ENCODE data around the gene ARSB. TPM values are rescaled to one million over a fixed set of nuclear protein-coding genes. Genes with fewer than 3 reads are reported as not detected.

Gene ARSB
- total RNA-seq, 2 donors from 2014 or later = 28.1 TPM

DNA sequence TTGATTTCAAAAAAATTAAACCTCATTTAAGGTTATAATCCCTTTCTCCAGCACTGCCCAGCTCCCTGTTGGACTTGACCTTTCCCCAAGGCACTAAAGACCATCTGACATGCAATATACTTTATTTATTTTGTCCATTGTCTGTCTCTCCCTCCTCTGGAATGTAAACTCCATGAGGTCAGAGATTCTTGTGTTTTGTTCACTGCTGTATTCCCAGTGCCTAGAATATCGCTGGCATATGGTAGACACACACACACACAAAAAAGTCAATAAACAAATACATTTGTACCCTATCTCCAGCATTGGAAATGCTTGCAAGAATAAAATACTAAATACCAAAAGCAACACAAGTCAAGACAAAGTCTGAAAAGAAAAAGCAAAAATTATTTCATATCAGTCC, 17.3 kb upstream of the ARSB start:
- DNase-seq = no peak
- no peaks in the 10 kb centered on the region for H3K9me3 Mint-ChIP-seq
- H3K4me3 Mint-ChIP-seq = no peak overlapping the region
- 82% methylated on average over 1 of the region's 1 CpG; no CpG with 5 or more reads in 1 of the 2 experiments for WGBS, 2 experiments (ENCODE audit: insufficient coverage in 1 of 2, insufficient read length in 1 of 2)
- no peaks in the 10 kb centered on the region for H3K36me3 Mint-ChIP-seq (ENCODE audit: low read depth)
- Histone ChIP-seq H3K27me3 (ENCODE audit: control insufficient read depth, insufficient read depth, low read length, poor library complexity, severe bottlenecking) (no peaks in the 10 kb centered on the region), H3K36me3 (ENCODE audit: control insufficient read depth, insufficient read depth, low read length) (no peaks in the 10 kb centered on the region), H3K27ac (ENCODE audit: low read depth, low read length) (no peak overlapping the region), H3K9ac (ENCODE audit: extremely low read depth, low read length, poor library complexity, severe bottlenecking) (no peak overlapping the region), H3K4me1 (ENCODE audit: control insufficient read depth, insufficient read depth, low read length) (no peaks in the 10 kb centered on the region), H3K9me3 (ENCODE audit: control insufficient read depth, low read length) (no peaks in the 10 kb centered on the region), H3K4me3 (ENCODE audit: low read length) (no peak overlapping the region)
- TF ChIP-seq, protein P1, sequence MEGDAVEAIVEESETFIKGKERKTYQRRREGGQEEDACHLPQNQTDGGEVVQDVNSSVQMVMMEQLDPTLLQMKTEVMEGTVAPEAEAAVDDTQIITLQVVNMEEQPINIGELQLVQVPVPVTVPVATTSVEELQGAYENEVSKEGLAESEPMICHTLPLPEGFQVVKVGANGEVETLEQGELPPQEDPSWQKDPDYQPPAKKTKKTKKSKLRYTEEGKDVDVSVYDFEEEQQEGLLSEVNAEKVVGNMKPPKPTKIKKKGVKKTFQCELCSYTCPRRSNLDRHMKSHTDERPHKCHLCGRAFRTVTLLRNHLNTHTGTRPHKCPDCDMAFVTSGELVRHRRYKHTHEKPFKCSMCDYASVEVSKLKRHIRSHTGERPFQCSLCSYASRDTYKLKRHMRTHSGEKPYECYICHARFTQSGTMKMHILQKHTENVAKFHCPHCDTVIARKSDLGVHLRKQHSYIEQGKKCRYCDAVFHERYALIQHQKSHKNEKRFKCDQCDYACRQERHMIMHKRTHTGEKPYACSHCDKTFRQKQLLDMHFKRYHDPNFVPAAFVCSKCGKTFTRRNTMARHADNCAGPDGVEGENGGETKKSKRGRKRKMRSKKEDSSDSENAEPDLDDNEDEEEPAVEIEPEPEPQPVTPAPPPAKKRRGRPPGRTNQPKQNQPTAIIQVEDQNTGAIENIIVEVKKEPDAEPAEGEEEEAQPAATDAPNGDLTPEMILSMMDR (conservative IDR thresholded peaks at IDR 0.05) = no peak
- H3K27ac Mint-ChIP-seq = no peak overlapping the region
- H3K27me3 Mint-ChIP-seq (ENCODE audit: insufficient read depth) = no peaks in the 10 kb centered on the region
- H3K4me1 Mint-ChIP-seq = peaks cover 6% of the 10 kb centered on the region

DNA sequence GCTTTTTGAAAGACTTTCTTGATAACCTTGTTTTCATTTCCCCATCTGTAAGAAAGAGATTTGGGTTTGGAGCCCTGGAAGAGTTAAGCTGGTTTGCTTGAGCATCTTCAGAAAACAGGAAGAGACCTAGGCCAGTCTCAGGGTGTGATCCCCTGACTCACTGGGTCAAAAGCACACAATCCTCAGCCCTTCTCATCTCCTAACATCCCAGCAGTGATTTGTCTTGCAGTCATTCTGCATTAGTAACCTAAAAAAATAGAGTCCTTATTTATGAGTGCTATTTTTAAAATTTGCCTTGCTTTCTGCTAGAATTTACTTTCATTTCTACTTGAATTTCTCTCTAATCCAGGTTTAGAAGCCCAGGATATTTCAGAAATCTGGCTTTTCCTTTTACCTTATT, 16.4 kb upstream of the ARSB start:
- Histone ChIP-seq H3K4me1 (ENCODE audit: control insufficient read depth, insufficient read depth, low read length) (no peaks in the 10 kb centered on the region), H3K9me3 (ENCODE audit: control insufficient read depth, low read length) (no peaks in the 10 kb centered on the region), H3K4me3 (ENCODE audit: low read length) (no peak overlapping the region), H3K9ac (ENCODE audit: extremely low read depth, low read length, poor library complexity, severe bottlenecking) (no peak overlapping the region), H3K27ac (ENCODE audit: low read depth, low read length) (no peak overlapping the region), H3K27me3 (ENCODE audit: control insufficient read depth, insufficient read depth, low read length, poor library complexity, severe bottlenecking) (no peaks in the 10 kb centered on the region), H3K36me3 (ENCODE audit: control insufficient read depth, insufficient read depth, low read length) (no peaks in the 10 kb centered on the region)
- Mint-ChIP-seq H3K27me3 (ENCODE audit: insufficient read depth) (no peaks in the 10 kb centered on the region), H3K9me3 (no peaks in the 10 kb centered on the region), H3K27ac (no peak overlapping the region), H3K36me3 (ENCODE audit: low read depth) (no peaks in the 10 kb centered on the region), H3K4me1 (peaks cover 6% of the 10 kb centered on the region), H3K4me3 (no peak overlapping the region)
- DNase-seq = no peak
- TF ChIP-seq, protein P1 (conservative IDR thresholded peaks at IDR 0.05) = no peak

DNA sequence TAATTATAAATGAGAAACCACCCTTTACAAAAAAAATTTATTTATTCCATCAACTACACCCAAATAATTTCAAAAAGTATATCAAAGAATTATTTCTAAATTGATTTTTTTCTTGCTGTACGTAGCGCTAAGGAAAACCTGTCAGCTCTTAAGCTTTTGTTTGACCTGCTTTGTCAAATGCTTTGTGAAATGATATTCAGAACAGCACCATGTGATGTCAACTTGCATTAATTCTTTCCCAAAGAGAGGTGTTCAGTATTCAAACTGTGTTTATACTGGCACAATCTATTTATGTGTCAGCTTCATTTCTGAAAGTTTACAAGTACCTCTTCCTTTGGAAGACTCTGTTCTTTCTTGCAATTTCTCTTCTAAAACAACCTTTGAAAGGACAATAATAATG, 12.0 kb upstream of the ARSB start:
- Histone ChIP-seq H3K4me1 (ENCODE audit: control insufficient read depth, insufficient read depth, low read length) (no peaks in the 10 kb centered on the region), H3K9ac (ENCODE audit: extremely low read depth, low read length, poor library complexity, severe bottlenecking) (no peak overlapping the region), H3K9me3 (ENCODE audit: control insufficient read depth, low read length) (peaks cover 7% of the 10 kb centered on the region), H3K4me3 (ENCODE audit: low read length) (no peak overlapping the region), H3K36me3 (ENCODE audit: control insufficient read depth, insufficient read depth, low read length) (no peaks in the 10 kb centered on the region), H3K27ac (ENCODE audit: low read depth, low read length) (no peak overlapping the region), H3K27me3 (ENCODE audit: control insufficient read depth, insufficient read depth, low read length, poor library complexity, severe bottlenecking) (no peaks in the 10 kb centered on the region)
- DNase-seq = no peak
- TF ChIP-seq, protein P1 (conservative IDR thresholded peaks at IDR 0.05) = no peak
- H3K9me3 Mint-ChIP-seq = peaks cover 6% of the 10 kb centered on the region
- H3K4me3 Mint-ChIP-seq = no peak overlapping the region
- H3K36me3 Mint-ChIP-seq (ENCODE audit: low read depth) = no peaks in the 10 kb centered on the region
- WGBS, 2 experiments (ENCODE audit: insufficient coverage in 1 of 2, insufficient read length in 1 of 2) = 88 to 92% methylated on average over 2 of the region's 2 CpGs
- no peak overlapping the region for H3K27ac Mint-ChIP-seq
- no peaks in the 10 kb centered on the region for H3K4me1 Mint-ChIP-seq
- H3K27me3 Mint-ChIP-seq (ENCODE audit: insufficient read depth) = no peaks in the 10 kb centered on the region

Data from endodermal cell (in vitro differentiated cells).